CD4-positive, alpha-beta T cell treated with Interleukin-21 for 1 hour (primary cell): ENCODE data around the gene ATP1A1.
A peak's percentile ranks its signal among the peaks of the same experiment; 100 is the strongest.

Experiments used
- DNase-seq: peaks from one replicate; pipeline ENCODE4 v3.0.0-alpha.2; 2020

Gene ATP1A1

DNA sequence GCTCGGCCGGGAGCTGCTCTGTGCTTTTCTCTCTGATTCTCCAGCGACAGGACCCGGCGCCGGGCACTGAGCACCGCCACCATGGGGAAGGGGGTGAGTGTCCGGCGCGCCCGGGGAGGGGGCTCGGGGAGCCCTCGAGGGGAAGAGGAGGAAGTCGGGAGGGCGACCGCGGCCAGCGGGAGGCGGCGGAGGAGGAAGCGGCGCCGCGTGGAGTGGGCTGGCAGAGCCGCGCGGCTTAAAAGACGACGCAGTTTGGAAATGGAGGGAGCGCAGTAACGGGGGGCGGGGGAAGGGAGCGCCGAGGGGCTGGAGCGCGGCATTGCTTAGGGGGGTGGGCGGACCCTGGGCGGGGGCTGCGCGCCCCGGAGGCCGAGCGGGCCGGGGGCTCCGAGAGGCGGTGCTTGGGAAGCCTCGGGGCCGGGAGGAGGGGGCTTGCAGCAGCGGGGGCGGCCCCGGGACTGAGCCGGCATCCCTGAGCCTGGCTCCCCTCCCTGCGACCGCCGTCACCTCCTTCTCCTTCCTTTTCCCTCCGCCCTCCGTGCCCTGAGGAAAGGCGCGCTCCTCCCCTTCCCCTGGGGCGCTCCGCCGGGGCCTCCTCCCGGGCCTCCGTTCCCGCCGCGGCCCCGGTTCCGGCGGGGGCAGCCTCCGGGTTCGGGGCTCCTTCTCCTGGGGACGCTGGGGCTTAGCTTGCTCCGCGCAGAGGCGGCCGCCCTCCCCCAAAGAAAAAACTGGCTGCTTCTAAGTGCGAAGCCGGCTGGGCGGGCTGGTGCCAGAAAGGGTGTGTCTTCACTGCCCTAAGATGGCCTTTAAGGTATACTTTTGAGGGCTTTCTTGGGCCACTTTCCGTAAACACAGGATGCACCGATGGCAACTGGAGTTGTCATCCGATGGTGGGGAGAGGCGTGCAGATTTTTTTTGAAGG is 648 bp downstream of the ATP1A1 start:
- peak; percentile 71 for DNase-seq

GRCh38 chr1:116374353-116375147 is 1.5 kb downstream of the ATP1A1 start:
- DNase-seq = peak; percentile 47

GRCh38 chr1:116375148-116375886 is 2.3 kb downstream of the ATP1A1 start:
- peak; percentile 40 for DNase-seq

- peak; percentile 46 for DNase-seq
Observed at GRCh38 chr1:116375887-116376728, 3.1 kb downstream of the ATP1A1 start.

- DNase-seq = no peak
Observed at GRCh38 chr1:116376729-116377086, 3.7 kb downstream of the ATP1A1 start.

- peak; percentile 66 for DNase-seq
Observed at GRCh38 chr1:116377541-116378529, 4.8 kb downstream of the ATP1A1 start.

DNA sequence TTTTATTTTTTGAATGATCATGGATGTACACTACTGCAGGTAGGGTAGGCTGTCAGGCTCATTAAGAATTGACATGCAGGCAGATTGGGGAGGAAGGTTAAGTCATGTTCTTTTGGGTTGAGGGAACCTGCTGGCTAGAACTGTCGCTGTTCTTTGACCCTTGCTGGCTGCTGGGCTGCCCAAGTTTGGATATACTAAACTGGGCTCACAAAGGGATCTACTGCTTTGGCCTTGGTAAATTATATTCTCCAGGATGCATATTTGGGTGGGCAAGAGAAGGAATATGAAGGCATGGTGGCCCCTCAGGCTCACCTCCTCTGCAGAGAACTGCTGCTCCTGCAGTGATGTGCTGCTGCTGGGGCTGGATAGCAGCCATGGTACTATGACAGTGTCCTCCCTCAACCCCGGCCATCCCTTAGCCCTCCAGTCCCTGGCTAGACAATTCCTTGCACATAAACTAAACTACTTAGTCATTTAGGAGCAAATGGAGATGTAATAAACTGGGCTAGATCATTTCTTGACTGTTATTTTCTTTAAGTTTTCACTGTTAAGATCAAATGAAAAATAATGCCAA is 6.1 kb downstream of the ATP1A1 start:
- DNase-seq = no peak

GRCh38 chr1:116379674-116380498 is 6.8 kb downstream of the ATP1A1 start:
- DNase-seq = no peak

- no peak for DNase-seq
Observed at GRCh38 chr1:116380499-116381242, 7.6 kb downstream of the ATP1A1 start.

GRCh38 chr1:116382321-116382720 is 9.3 kb downstream of the ATP1A1 start:
- DNase-seq = no peak

DNA sequence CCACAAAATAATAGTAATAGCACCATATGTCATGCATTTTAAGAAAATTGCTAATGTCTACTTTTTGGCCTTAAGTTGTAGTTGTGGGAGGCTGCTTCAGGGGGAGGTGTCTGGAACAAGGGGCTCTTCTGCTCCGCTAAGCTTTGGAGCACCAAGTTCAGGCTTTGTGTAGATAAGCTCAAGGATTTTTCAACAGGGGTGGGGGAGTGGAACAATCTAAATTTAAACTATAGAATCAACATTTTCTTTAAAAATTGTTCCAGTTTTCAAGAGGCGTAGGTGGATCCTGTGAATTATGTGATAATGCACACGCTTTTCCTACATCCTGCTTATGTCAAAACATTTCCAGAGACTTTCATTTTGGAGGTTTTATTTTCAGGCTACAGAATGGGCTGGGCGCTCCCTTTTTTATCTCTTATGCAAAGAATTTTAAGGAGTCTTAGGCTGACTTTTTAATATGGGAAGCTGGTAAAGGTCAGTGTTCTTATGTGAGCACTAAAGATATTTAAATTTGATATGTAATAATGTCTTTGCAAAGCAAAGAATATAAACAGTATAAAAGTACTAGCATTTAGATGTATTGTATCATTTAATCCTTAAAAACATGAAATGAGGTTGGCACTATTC is 9.9 kb downstream of the ATP1A1 start:
- DNase-seq = no peak

DNA sequence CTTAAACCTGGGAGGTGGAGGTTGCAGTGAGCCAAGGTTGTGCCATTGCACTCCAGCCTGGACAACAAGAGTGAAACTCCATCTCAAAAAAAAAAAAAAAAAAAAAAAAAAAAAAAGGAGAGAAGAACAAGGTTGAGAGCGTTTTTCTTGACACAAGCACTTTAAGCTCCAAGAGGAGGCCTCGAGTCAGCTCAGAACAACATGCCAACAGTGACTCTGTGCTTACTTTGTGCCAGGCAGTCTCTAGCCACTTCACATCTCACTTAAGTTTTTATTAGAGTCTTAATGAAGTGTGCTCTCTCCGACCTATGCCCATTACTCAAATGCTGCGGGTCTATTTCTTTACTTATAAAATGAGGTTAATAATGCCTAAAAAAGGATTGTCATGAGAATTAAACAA is 13.0 kb downstream of the ATP1A1 start:
- DNase-seq = no peak

DNA sequence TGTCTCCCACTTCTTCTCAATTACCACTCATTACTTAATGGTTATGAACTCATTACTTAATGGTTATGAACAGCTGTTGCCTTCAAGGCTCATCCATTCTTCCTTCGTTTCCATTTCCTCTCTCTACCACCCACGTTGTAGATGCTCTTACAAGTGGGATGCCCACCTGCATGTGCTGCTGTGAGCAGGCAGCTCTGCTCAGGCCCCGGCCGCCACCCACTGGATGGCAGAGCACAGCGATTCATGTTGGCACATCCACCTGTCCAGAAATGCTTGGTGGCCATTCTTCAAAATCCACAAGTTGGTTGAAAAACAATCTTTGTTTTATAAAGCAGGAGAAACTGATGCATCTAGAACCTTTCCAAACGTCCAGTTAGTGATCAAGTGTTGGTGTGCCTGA is 14.5 kb downstream of the ATP1A1 start:
- DNase-seq = no peak

DNA sequence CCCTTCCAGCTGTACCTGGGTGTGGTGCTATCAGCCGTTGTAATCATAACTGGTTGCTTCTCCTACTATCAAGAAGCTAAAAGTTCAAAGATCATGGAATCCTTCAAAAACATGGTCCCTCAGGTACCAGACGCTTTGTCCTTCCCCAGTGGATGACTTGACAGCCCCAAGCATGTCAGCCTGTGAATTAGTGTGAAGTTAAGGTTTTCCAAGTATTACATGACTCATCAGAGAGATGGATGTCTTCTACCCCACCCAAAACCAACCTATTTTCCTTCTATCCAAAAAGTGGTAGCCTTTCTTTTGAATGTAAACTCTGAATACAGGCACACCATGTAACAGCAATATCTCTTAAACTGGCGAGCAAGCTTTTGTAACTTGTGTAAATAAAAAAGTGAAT is 15.1 kb downstream of the ATP1A1 start:
- no peak for DNase-seq

DNA sequence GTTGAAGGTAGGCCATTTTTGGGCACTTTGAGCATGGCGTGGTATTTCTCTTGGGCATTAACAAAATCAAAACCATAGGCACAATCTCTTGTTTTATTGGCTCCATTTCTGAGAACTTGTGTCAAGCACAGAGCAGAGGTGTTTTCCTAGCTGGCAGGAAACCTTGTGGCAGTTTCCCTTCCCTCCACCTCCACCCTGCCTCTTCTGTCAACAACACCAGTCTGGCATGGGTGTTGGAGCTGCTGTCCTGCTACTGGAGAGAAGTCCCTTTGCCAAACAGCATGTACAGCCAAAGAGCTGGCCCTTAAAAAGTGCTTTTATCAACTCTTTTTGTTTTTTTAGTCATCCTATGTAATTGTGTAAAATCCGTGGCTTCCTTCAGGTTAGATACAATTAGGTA is 16.0 kb downstream of the ATP1A1 start:
- DNase-seq = no peak

- no peak for DNase-seq
Observed at GRCh38 chr1:116389686-116390085, 16.6 kb downstream of the ATP1A1 start.

GRCh38 chr1:116390195-116390594 is 17.2 kb downstream of the ATP1A1 start:
- peak; percentile 71 for DNase-seq

DNA sequence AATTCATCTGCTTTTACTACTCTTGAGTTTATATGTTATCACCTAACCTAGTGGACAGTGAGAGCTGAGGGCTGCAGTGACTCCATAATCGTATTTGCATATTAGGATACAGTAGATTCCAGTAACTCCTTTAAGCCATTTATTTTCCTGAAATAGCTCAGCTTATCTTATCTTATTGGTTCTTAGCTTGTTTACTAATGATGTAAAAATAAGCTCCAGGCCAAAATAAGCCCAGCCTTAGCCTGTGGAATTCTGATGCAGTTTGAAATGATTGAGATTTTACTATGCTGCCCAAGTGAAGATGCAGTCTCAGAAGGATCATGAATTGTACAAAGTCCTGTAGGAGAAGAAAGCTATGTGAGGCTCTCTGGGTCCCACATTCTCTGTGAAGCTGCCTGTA is 18.1 kb downstream of the ATP1A1 start:
- DNase-seq = no peak
